Esophagus squamous epithelium (tissue), 5 donors: ENCODE data around the gene PPT2. TPM values are rescaled to one million over a fixed set of nuclear protein-coding genes. Genes with fewer than 3 reads are reported as not detected.

Source experiments
- DNase-seq: peaks from one replicate; lab custom pipeline; 2025; lab: John Stamatoyannopoulos, UW
- H3K27ac ChIP-seq, 4 donors: fragments of 200-600 bp; sonication (generic); one replicate each; pipeline ENCODE4 v1.5.1; 2016 to 2019; ENCODE audit warnings: mild to moderate bottlenecking in 1 of 4
- H3K27me3 ChIP-seq, 4 donors: fragments of 200-600 bp; sonication (generic); 1 replicate in 3 of 4; 2 replicates in 1 of 4; pipeline versions ENCODE4 v1.5.1 to v1.6.0; 2017 to 2021; ENCODE audit warnings: antibody characterized with exemption in 1 of 4
- H3K36me3 ChIP-seq, 3 donors: fragments of 200-600 bp; sonication (generic); one replicate each; pipeline ENCODE4 v1.5.1; 2016 to 2019
- H3K4me1 ChIP-seq, 3 donors: fragments of 200-600 bp; sonication (generic); one replicate each; pipeline ENCODE4 v1.5.1; 2017 to 2019
- H3K4me3 ChIP-seq, 4 donors: fragments of 200-600 bp; sonication (generic); 1 replicate in 3 of 4; 2 replicates in 1 of 4; pipeline ENCODE4 v1.5.1; 2016 to 2019; ENCODE audit warnings: mild to moderate bottlenecking in 2 of 4, moderate library complexity in 1 of 4
- H3K9me3 ChIP-seq, 3 donors: fragments of 200-600 bp; sonication (generic); one replicate each; pipeline ENCODE4 v1.5.1; 2016 to 2019
- CTCF ChIP-seq, 6 experiments: fragments of 450-650 bp in 4 of 6; fragments of 200-600 bp in 2 of 6; sonication (generic) in 2 of 6; IDR thresholded peaks; one replicate each; pipeline ENCODE4 v1.5.1; 2016 to 2019; ENCODE audit warnings: antibody characterized with exemption in 6 of 6, mild to moderate bottlenecking in 4 of 6, moderate library complexity in 4 of 6
- POLR2A ChIP-seq, 4 donors: fragments of 450-650 bp; IDR thresholded peaks; one replicate each; pipeline ENCODE4 v1.6.1; 2017; ENCODE audit warnings: antibody characterized with exemption in 4 of 4, mild to moderate bottlenecking in 4 of 4, moderate library complexity in 3 of 4
- WGBS, 2 donors: methylation state at CpG; one replicate each; pipeline ENCODE4 v1.1.5; 2018; 5-methylcytosine and 5-hydroxymethylcytosine counted together
- intact Hi-C: fragments of 100-400 bp; cut with DNase I; formaldehyde crosslinking; loops from one replicate; pipeline ENCODE4 v1.15.0; 2022
- total RNA-seq, 4 donors: library from RNA; depleted of rRNA; stranded (reverse); fragments of >200 nt; gene quantifications; one replicate each; pipeline ENCODE4 v1.1.0, GENCODE V29; 2016
- donor health status: DM: yes; HTN: yes; CAD: no.

Gene PPT2
- total RNA-seq, 4 donors from 2014 or later = 17.3 to 133 (median 23.7) TPM

- Histone ChIP-seq H3K27me3 (no peaks in the 10 kb centered on the region), H3K9me3 (no peaks in the 10 kb centered on the region), H3K4me3 (no peak overlapping the region), H3K27ac (peak overlapping the region in 1 of 4 donors; percentile 62), H3K36me3 (peaks cover 28 to 83% (median 50%) of the 10 kb centered on the region in 3 donors), H3K4me1 (peaks cover 5 to 45% (median 30%) of the 10 kb centered on the region in 3 donors)
- TF ChIP-seq POLR2A (IDR thresholded peaks at IDR 0.05) (no peak), CTCF (IDR thresholded peaks at IDR 0.05) (no peak)
- no peak for DNase-seq
- WGBS, 2 donors = 72 to 82% methylated on average over 7 of the region's 9 CpGs
- intact Hi-C loops = no loop called here
These were observed 36.5 kb upstream of the PPT2 start for GRCh38 chr6:32117461-32117860.

GRCh38 chr6:32118782-32119628 is 34.9 kb upstream of the PPT2 start:
- no peaks in the 10 kb centered on the region for H3K9me3 ChIP-seq
- TF ChIP-seq CTCF (IDR thresholded peaks at IDR 0.05) (peak; percentile 78 to 94 (median 90)), POLR2A (IDR thresholded peaks at IDR 0.05) (no peak)
- H3K4me1 ChIP-seq = peaks cover 3 to 37% (median 15%) of the 10 kb centered on the region in 3 donors
- H3K4me3 ChIP-seq = no peak overlapping the region
- 20 to 26% methylated on average over 16 to 17 of the region's 17 CpGs for WGBS, 2 donors
- peak overlapping the region; percentile 48 to 67 (median 64) for H3K27ac ChIP-seq
- peaks cover 28 to 99% (median 56%) of the 10 kb centered on the region in 3 donors for H3K36me3 ChIP-seq
- intact Hi-C loops = no loop called here
- peak; percentile 34 for DNase-seq
- H3K27me3 ChIP-seq = no peaks in the 10 kb centered on the region

- Histone ChIP-seq H3K4me3 (no peak overlapping the region), H3K36me3 (peaks cover 28 to 100% (median 69%) of the 10 kb centered on the region in 3 donors), H3K4me1 (peaks cover 3 to 37% (median 10%) of the 10 kb centered on the region in 3 donors), H3K27ac (no peak overlapping the region), H3K9me3 (no peaks in the 10 kb centered on the region), H3K27me3 (no peaks in the 10 kb centered on the region)
- DNase-seq = no peak
- intact Hi-C loops = no loop called here
- TF ChIP-seq CTCF (IDR thresholded peaks at IDR 0.05) = no peak
- no peak for TF ChIP-seq POLR2A (IDR thresholded peaks at IDR 0.05)
- 89% methylated on average over 6 of the region's 12 CpGs; no CpG with 5 or more reads in 1 of the 2 donors for WGBS, 2 donors
These were observed 33.3 kb upstream of the PPT2 start for GRCh38 chr6:32120573-32121059.

GRCh38 chr6:32123681-32124080 is 30.3 kb upstream of the PPT2 start:
- intact Hi-C loops = no loop called here
- Histone ChIP-seq H3K4me1 (peaks cover 18 to 56% (median 25%) of the 10 kb centered on the region in 3 donors), H3K27me3 (no peaks in the 10 kb centered on the region), H3K36me3 (peaks cover 14 to 82% (median 51%) of the 10 kb centered on the region in 3 donors), H3K27ac (no peak overlapping the region), H3K4me3 (no peak overlapping the region), H3K9me3 (no peaks in the 10 kb centered on the region)
- no peak for DNase-seq
- TF ChIP-seq CTCF (IDR thresholded peaks at IDR 0.05) = no peak
- TF ChIP-seq POLR2A (IDR thresholded peaks at IDR 0.05) = no peak
- 51 to 73% methylated on average over 3 to 4 of the region's 4 CpGs for WGBS, 2 donors

- TF ChIP-seq CTCF (IDR thresholded peaks at IDR 0.05) (no peak), POLR2A (IDR thresholded peaks at IDR 0.05) (no peak)
- 38 to 47% methylated on average over 8 of the region's 8 CpGs for WGBS, 2 donors
- H3K4me3 ChIP-seq = peak overlapping the region; percentile 61 to 95 (median 84)
- no peaks in the 10 kb centered on the region for H3K27me3 ChIP-seq
- H3K9me3 ChIP-seq = no peaks in the 10 kb centered on the region
- H3K27ac ChIP-seq = peak overlapping the region in 3 of 4 donors; percentile 83 to 98 (median 96)
- H3K4me1 ChIP-seq = peaks cover 25 to 70% (median 28%) of the 10 kb centered on the region in 3 donors
- intact Hi-C loops = no loop called here
- DNase-seq = no peak
- H3K36me3 ChIP-seq = peaks cover 0 to 50% (median 29%) of the 10 kb centered on the region in 3 donors
These were observed 27.1 kb upstream of the PPT2 start for GRCh38 chr6:32126880-32127279.
